Stomach smooth muscle (tissue), 2 donors: ENCODE measurements around the gene NEO1.

Source experiments
- H3K27ac ChIP-seq: one replicate; pipeline ENCODE4 v1.7.0; 2013; ENCODE audit warnings: mild to moderate bottlenecking, low read length, inconsistent platforms
- H3K27me3 ChIP-seq, 2 donors: one replicate each; pipeline ENCODE4 v1.7.0; 2013; ENCODE audit warnings: low read length in 2 of 2; ENCODE audit not compliant: insufficient read depth in 2 of 2, control insufficient read depth in 1 of 2
- H3K36me3 ChIP-seq, 2 donors: one replicate each; pipeline ENCODE4 v1.7.0; 2013; ENCODE audit warnings: low read length in 2 of 2; ENCODE audit not compliant: control insufficient read depth in 2 of 2, insufficient read depth in 2 of 2
- H3K4me1 ChIP-seq: one replicate; pipeline ENCODE4 v1.7.0; 2013; ENCODE audit warnings: low read length; ENCODE audit not compliant: control insufficient read depth, insufficient read depth
- H3K4me3 ChIP-seq, 2 donors: one replicate each; pipeline ENCODE4 v1.7.0; 2013; ENCODE audit warnings: low read length in 2 of 2
- H3K9ac ChIP-seq, 2 donors: one replicate each; pipeline ENCODE4 v1.7.0; 2013; ENCODE audit warnings: low read length in 2 of 2, mild to moderate bottlenecking in 1 of 2
- H3K9me3 ChIP-seq, 2 donors: one replicate each; pipeline ENCODE4 v1.7.0; 2013; ENCODE audit warnings: low read length in 2 of 2; ENCODE audit not compliant: control insufficient read depth in 2 of 2
- donor health status: healthy.
- donor health status: Pancreatic carcinoma.

NEO1 gene

GRCh38 chr15:73282567-73283365, 230.5 kb downstream of the NEO1 start:
- Histone ChIP-seq H3K27ac (no peak overlapping the region), H3K9me3 (no peaks in the 10 kb centered on the region), H3K27me3 (no peaks in the 10 kb centered on the region), H3K4me1 (no peaks in the 10 kb centered on the region), H3K9ac (no peak overlapping the region), H3K36me3 (peaks cover 11 to 18% of the 10 kb centered on the region in 2 donors), H3K4me3 (no peak overlapping the region)

DNA sequence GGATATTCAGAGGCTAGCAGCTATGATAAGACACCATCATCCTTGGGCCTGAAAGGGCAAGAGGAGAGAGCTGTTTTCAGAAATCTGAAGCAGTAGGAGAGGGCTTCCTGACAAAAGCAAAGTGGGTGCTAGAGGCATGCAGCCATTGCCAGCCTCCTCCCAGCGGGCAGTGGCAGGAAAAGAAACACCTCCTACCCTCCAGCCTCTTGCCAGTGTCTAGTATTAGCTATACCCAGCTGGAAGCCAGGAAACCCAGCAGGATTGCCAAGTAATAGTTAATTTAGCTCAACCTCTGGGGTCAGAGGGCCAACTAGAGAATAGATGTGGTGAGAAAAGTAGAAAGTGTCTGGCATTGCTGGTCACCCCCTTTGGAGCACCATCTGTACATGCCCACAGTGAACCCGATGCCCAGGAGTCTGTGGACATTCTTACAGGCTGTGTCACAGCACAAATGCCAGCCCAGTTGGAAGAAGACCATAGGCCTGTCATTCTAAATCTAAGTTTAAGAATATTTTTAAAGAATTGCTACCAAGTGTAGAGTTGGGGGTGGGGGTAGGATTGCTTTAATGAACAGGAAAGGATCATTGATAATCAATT, 231.2 kb downstream of the NEO1 start:
- no peaks in the 10 kb centered on the region for H3K27me3 ChIP-seq
- H3K36me3 ChIP-seq, result peaks cover 11 to 18% of the 10 kb centered on the region in 2 donors
- H3K4me3 ChIP-seq, result no peak overlapping the region
- H3K4me1 ChIP-seq, result no peaks in the 10 kb centered on the region
- H3K27ac ChIP-seq, result no peak overlapping the region
- no peak overlapping the region for H3K9ac ChIP-seq
- no peaks in the 10 kb centered on the region for H3K9me3 ChIP-seq

GRCh38 chr15:73284090-73284716, 231.9 kb downstream of the NEO1 start:
- H3K9me3 ChIP-seq, result no peaks in the 10 kb centered on the region
- no peak overlapping the region for H3K9ac ChIP-seq
- H3K4me3 ChIP-seq, result no peak overlapping the region
- H3K36me3 ChIP-seq, result peaks cover 18 to 25% of the 10 kb centered on the region in 2 donors
- H3K27me3 ChIP-seq, result no peaks in the 10 kb centered on the region
- no peaks in the 10 kb centered on the region for H3K4me1 ChIP-seq
- H3K27ac ChIP-seq, result no peak overlapping the region

DNA sequence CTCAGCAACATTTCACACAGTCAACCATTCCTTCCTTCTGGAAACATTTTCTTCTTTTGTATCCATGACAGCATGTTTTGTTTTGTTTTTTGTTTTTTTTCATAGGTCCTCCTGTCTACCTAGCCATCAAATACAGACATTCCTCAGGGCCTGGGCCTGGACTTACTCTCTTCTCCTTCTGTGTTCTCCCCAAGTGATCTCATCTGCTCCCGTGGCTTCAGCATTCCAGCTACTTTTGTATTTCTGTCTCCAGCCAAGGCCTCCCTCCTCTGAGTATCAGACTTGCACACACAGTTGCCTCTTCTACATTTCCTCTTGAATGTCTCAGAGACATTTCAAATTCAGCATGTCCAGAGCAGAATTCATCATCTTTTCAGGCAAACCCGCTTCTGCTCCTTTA, 234.0 kb downstream of the NEO1 start:
- H3K4me3 ChIP-seq, result no peak overlapping the region
- H3K4me1 ChIP-seq, result no peaks in the 10 kb centered on the region
- peak overlapping the region in 1 of 2 donors; percentile 10 for H3K9ac ChIP-seq
- H3K9me3 ChIP-seq, result no peaks in the 10 kb centered on the region
- H3K27me3 ChIP-seq, result no peaks in the 10 kb centered on the region
- H3K36me3 ChIP-seq, result peaks cover 21 to 31% of the 10 kb centered on the region in 2 donors
- no peak overlapping the region for H3K27ac ChIP-seq

DNA sequence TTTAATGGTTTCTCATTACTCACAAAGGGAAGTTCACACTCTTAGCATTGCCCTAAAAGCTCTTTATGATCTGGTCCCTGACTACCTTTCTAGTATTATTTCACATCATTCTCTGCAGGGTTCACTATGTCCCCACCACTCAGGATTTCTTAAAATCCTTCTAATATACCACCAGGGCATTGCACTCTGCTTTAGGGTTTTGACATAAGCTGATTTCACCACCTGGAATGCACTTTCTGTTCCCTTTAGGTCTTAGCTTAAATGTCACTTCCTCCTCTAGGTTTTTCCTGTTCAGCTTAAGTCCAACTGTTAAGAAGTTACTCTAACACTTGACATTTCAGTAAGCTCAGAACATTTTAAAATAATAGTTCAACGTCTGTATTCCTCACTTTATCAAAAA, 234.8 kb downstream of the NEO1 start:
- Histone ChIP-seq H3K36me3 (peaks cover 24 to 32% of the 10 kb centered on the region in 2 donors), H3K9me3 (no peaks in the 10 kb centered on the region), H3K9ac (peak overlapping the region in 1 of 2 donors; percentile 10), H3K4me3 (no peak overlapping the region), H3K4me1 (no peaks in the 10 kb centered on the region), H3K27me3 (no peaks in the 10 kb centered on the region), H3K27ac (no peak overlapping the region)

DNA sequence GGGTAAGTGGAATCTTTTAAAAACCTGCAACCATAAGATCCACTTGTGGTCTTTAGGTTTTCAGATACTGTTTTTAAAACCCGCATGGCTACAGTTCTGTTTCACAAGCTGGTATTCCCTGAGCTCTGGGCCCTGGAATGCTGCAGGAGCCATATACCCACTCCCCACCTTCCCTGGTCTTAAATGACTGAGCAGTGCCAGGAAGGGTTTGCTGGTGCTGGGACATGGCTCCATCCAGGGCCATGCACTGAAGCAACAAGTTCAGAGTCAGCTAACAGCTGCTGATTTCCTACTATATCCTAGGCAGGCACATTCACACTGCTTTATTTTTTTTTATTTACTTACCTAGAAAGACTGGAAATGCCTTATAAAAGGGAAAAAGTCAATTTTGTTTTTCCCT, 239.2 kb downstream of the NEO1 start:
- no peak overlapping the region for H3K9ac ChIP-seq
- H3K36me3 ChIP-seq, result peaks cover 28 to 34% of the 10 kb centered on the region in 2 donors
- no peaks in the 10 kb centered on the region for H3K27me3 ChIP-seq
- no peak overlapping the region for H3K4me3 ChIP-seq
- H3K27ac ChIP-seq, result no peak overlapping the region
- H3K9me3 ChIP-seq, result no peaks in the 10 kb centered on the region
- no peaks in the 10 kb centered on the region for H3K4me1 ChIP-seq

DNA sequence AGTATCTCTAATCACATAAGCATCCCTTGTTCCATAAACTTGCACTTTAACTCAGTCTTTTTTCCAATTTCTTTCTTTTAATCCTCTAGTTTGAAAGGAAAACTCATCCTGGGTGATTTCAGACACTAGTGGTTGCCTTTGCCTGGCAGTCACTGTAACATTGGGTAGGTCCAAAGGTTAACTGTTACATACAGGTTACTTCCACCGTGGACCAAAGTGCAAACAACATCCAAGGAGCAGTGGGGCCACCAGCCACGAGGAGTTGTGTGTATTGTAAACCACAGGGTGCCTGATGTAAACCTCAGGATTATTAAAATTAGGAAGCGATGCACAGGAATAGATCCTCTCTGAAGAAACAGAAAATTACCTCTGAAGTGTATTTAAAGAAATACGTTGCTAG, 241.5 kb downstream of the NEO1 start:
- no peaks in the 10 kb centered on the region for H3K9me3 ChIP-seq
- H3K4me1 ChIP-seq, result no peaks in the 10 kb centered on the region
- no peak overlapping the region for H3K4me3 ChIP-seq
- peaks cover 27 to 29% of the 10 kb centered on the region in 2 donors for H3K36me3 ChIP-seq
- H3K27ac ChIP-seq, result no peak overlapping the region
- no peak overlapping the region for H3K9ac ChIP-seq
- no peaks in the 10 kb centered on the region for H3K27me3 ChIP-seq

GRCh38 chr15:73295630-73296286, 243.5 kb downstream of the NEO1 start:
- peaks cover 20 to 23% of the 10 kb centered on the region in 2 donors for H3K36me3 ChIP-seq
- H3K27ac ChIP-seq, result no peak overlapping the region
- no peak overlapping the region for H3K4me3 ChIP-seq

GRCh38 chr15:73296609-73297353, 244.5 kb downstream of the NEO1 start:
- no peak overlapping the region for H3K4me3 ChIP-seq
- no peak overlapping the region for H3K27ac ChIP-seq
- no peaks in the 10 kb centered on the region for H3K9me3 ChIP-seq
- no peaks in the 10 kb centered on the region for H3K4me1 ChIP-seq
- H3K9ac ChIP-seq, result no peak overlapping the region
- H3K36me3 ChIP-seq, result peaks cover 25 to 29% of the 10 kb centered on the region in 2 donors
- no peaks in the 10 kb centered on the region for H3K27me3 ChIP-seq

More at GRCh38 chr15:73295630-73296286, 243.5 kb downstream of the NEO1 start:
- Histone ChIP-seq H3K27me3 (no peaks in the 10 kb centered on the region), H3K9me3 (no peaks in the 10 kb centered on the region), H3K9ac (no peak overlapping the region), H3K4me1 (no peaks in the 10 kb centered on the region)
